A549 (cell line): ENCODE data around the gene PCYT1B.

Source experiments
- CTCF ChIP-seq: fragments of >200 bp; sonication (Bioruptor Twin); formaldehyde crosslinking; IDR thresholded peaks from 3 replicates; pipeline ENCODE4 v1.5.1; 2016
- ELK1 ChIP-seq: fragments of 150-350 bp; IDR thresholded peaks from 2 replicates; pipeline ENCODE4 v1.6.1; 2014; ENCODE audit warnings: low read depth, mild to moderate bottlenecking, low read length
- EP300 ChIP-seq, 2 experiments: fragments of >200 bp; sonication (Bioruptor Twin); formaldehyde crosslinking; IDR thresholded peaks; 2 replicates in 1 of 2; 3 replicates in 1 of 2; pipeline ENCODE4 v1.6.1; 2016 to 2017
- JUNB ChIP-seq: fragments of >200 bp; sonication (Bioruptor Twin); formaldehyde crosslinking; IDR thresholded peaks from 2 replicates; pipeline ENCODE4 v1.6.1; 2016
- MAX ChIP-seq: IDR thresholded peaks from 2 replicates; pipeline ENCODE4 v1.6.1; 2012
- NPAS2 ChIP-seq: fragments of 250-450 bp; sonication (Bioruptor Pico); IDR thresholded peaks from 2 replicates; pipeline ENCODE4 v1.8.0; 2022; ENCODE audit warnings: mild to moderate bottlenecking, moderate library complexity, borderline replicate concordance
- RFX5 ChIP-seq: fragments of 450-650 bp; IDR thresholded peaks from 2 replicates; pipeline ENCODE4 v1.7.1; 2014; ENCODE audit warnings: antibody characterized with exemption, mild to moderate bottlenecking, moderate library complexity

GRCh38 chrX:24513416-24513815 lies 133.7 kb downstream of the PCYT1B start:
- TF ChIP-seq MAX (no peak), RFX5 (no peak), JUNB (no peak), CTCF (no peak), EP300 (IDR thresholded peaks at IDR 0.05) (no peak), NPAS2 (CRISPR knock-in tag) (no peak), ELK1 (no peak)
